SK-N-SH treated with all-trans-retinoic acid at 6 μM for 48 hours (cell line): Measurements from ENCODE around the gene FARS2.

Experiments used
- ESRRG ChIP-seq: fragments of 250-450 bp; sonication (Bioruptor Pico); IDR thresholded peaks from 2 replicates; pipeline ENCODE4 v1.6.1; 2021; ENCODE audit warnings: mild to moderate bottlenecking
- ZNF565 ChIP-seq: fragments of 450-650 bp; formaldehyde crosslinking; conservative IDR thresholded peaks from 2 replicates; pipeline ENCODE4 v1.5.0; 2020; ENCODE audit warnings: low read depth, mild to moderate bottlenecking, moderate library complexity
- ZNF70 ChIP-seq: fragments of 450-650 bp; formaldehyde crosslinking; IDR thresholded peaks from 2 replicates; pipeline ENCODE4 v1.5.0; 2020; ENCODE audit warnings: mild to moderate bottlenecking, moderate library complexity

DNA sequence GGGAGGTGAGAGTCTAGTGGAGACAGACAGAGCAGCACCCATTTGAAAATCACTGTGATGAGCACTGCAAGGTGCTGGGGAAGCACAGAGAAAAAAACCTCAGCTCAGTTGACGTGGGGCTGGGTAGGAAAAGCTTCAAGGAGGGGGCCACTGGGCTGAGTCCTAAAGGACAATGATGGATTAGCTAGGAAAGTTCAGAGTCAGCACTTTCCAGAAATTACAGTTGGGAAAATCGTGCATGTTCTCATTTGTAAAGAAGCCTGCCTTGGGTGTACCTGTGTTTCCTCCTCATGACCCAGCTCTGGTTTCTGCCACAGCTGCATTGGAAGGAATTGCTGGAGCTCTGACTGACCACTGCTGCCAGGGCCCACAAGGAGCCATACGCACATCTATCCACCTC, 221.3 kb downstream of the FARS2 start:
- TF ChIP-seq ZNF565 (CRISPR knock-in tag) (no peak), ESRRG (CRISPR knock-in tag) (no peak), ZNF70 (CRISPR knock-in tag) (no peak)
